HEK293T (cell line): ENCODE results near the gene INPP4B.

Experiments
- ELF4 ChIP-seq: fragments of 450-650 bp; IDR thresholded peaks from 2 replicates; pipeline ENCODE4 v1.6.1; 2017; ENCODE audit warnings: antibody characterized with exemption
- SUZ12 ChIP-seq: fragments of 450-650 bp; IDR thresholded peaks from 2 replicates; pipeline ENCODE4 v1.6.1; 2016; ENCODE audit warnings: mild to moderate bottlenecking

- TF ChIP-seq SUZ12 (no peak), ELF4 (no peak)
These were observed 158.4 kb downstream of the INPP4B start for GRCh38 chr4:142687547-142688275.
